PC-3 (cell line): ENCODE measurements around the gene CUZD1. TPM values are rescaled to one million over a fixed set of nuclear protein-coding genes. Genes with fewer than 3 reads are reported as not detected.

Source experiments
- ATAC-seq: fragments of 200-7000 bp; cut with Tn5 transposase; 2 replicates; pipeline ENCODE4 v1.9.1; 2020; ENCODE audit warnings: mild to moderate bottlenecking, moderate library complexity
- BruUV-seq: library from RNA; stranded (reverse); fragments of 400-500 nt; replicated peaks from 2 replicates; lab custom pipeline; 2021; lab: Mats Ljungman, UMichigan
- CTCF ChIA-PET: fragments of 300-600 bp; sonication (Branson Sonifier 250); formaldehyde crosslinking; loops from one replicate; lab custom pipeline; 2022; ENCODE audit warnings: antibody characterized with exemption; lab: Charles Lee
- POLR2A ChIA-PET: fragments of 300-600 bp; sonication (Branson Sonifier 250); formaldehyde crosslinking; loops from one replicate; lab custom pipeline; 2022; ENCODE audit warnings: antibody characterized with exemption; ENCODE audit not compliant: unreplicated experiment; lab: Charles Lee
- DNase-seq: peaks from one replicate; pipeline ENCODE4 v3.0.0-alpha.2; 2015
- H2AFZ ChIP-seq: fragments of 300-600 bp; sonication (generic); 2 replicates; pipeline ENCODE4 v1.6.0; 2016; ENCODE audit warnings: antibody characterized with exemption, low read length
- H3F3A ChIP-seq: fragments of 300-600 bp; sonication (generic); one replicate; pipeline ENCODE4 v1.6.0; 2017; ENCODE audit warnings: antibody characterized with exemption, low read length, control low read depth, mild to moderate bottlenecking; ENCODE audit not compliant: unreplicated experiment
- H3K27ac ChIP-seq: fragments of 300-600 bp; sonication (generic); 2 replicates; pipeline ENCODE4 v1.5.1; 2016; ENCODE audit warnings: mild to moderate bottlenecking, low read length
- H3K27me3 ChIP-seq: fragments of 300-600 bp; sonication (generic); 2 replicates; pipeline ENCODE4 v1.6.1; 2016; ENCODE audit warnings: low read length, mixed read lengths
- H3K36me3 ChIP-seq: fragments of 300-600 bp; sonication (generic); 2 replicates; pipeline ENCODE4 v1.6.1; 2016; ENCODE audit warnings: low read depth, mixed run types, low read length, mixed read lengths
- H3K4me1 ChIP-seq: fragments of 300-600 bp; sonication (generic); 2 replicates; pipeline ENCODE4 v1.5.1; 2016; ENCODE audit warnings: low read length; ENCODE audit not compliant: insufficient read depth
- H3K4me2 ChIP-seq: fragments of 300-600 bp; sonication (generic); 2 replicates; pipeline ENCODE4 v1.6.0; 2016; ENCODE audit warnings: low read length
- H3K4me3 ChIP-seq: fragments of 300-600 bp; sonication (generic); 2 replicates; pipeline ENCODE4 v1.5.1; 2016; ENCODE audit warnings: mild to moderate bottlenecking, low read length, mixed read lengths
- H3K79me2 ChIP-seq: fragments of 300-600 bp; sonication (generic); 2 replicates; pipeline ENCODE4 v1.6.1; 2017; ENCODE audit warnings: low read length, mixed read lengths
- H3K9ac ChIP-seq: fragments of 300-600 bp; sonication (generic); 2 replicates; pipeline ENCODE4 v1.6.0; 2016; ENCODE audit warnings: mild to moderate bottlenecking, low read length
- H3K9me2 ChIP-seq: fragments of 300-600 bp; sonication (generic); replicated peaks from 2 replicates; pipeline ENCODE4 v1.6.1; 2016; ENCODE audit warnings: mixed run types, low read length, mixed read lengths
- H3K9me3 ChIP-seq: fragments of 300-600 bp; sonication (generic); 2 replicates; pipeline ENCODE4 v1.6.1; 2016; ENCODE audit warnings: low read length, mixed read lengths
- H4K20me1 ChIP-seq: fragments of 300-600 bp; sonication (generic); 2 replicates; pipeline ENCODE4 v1.6.1; 2016; ENCODE audit warnings: low read length, mixed read lengths
- EZH2 ChIP-seq: fragments of 300-600 bp; sonication (generic); IDR thresholded peaks from one replicate; pipeline ENCODE4 v1.6.1; 2017; ENCODE audit warnings: antibody characterized with exemption, mild to moderate bottlenecking, low read length; ENCODE audit not compliant: unreplicated experiment
- EZH2phosphoT487 ChIP-seq: fragments of 300-600 bp; sonication (generic); IDR thresholded peaks from 2 replicates; pipeline ENCODE4 v1.6.1; 2018; ENCODE audit warnings: mild to moderate bottlenecking, antibody characterized with exemption, low read length, borderline replicate concordance
- intact Hi-C: fragments of 100-400 bp; cut with micrococcal nuclease; formaldehyde crosslinking; loops from 2 replicates; pipeline ENCODE4 v1.9.0; 2023
- total RNA-seq: library from RNA; depleted of rRNA; stranded (reverse); fragments of >200 nt; gene quantifications from 2 replicates; pipeline ENCODE4 v1.2.3, GENCODE V29; 2014
- TF ChIP-seq, protein P1 (sequence below): fragments of 300-600 bp; sonication (generic); conservative IDR thresholded peaks from 2 replicates; pipeline ENCODE4 v1.5.1; 2017; ENCODE audit warnings: antibody characterized with exemption, low read depth, mild to moderate bottlenecking, low read length

Gene CUZD1
- total RNA-seq, 1 experiment from 2014 or later: 0.36 TPM

DNA sequence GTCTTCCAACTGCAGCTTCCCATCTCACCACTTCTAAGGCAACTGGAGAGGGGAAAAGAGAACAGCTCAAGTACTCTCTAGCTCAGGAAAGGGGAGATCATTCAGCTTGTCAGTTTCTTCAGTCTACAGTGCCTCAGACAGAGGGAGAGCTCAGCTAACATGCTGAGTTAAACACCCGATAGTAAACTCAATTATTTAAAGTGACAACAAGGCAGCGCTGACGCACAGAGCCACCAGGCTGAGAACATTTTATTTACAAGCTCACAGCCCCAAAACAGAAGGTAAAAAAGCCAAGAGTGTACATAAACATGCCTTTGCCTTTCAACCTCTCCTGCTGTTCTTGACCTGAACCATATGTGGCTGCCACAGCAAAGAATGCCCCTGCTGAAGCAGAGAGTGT, 10.1 kb upstream of the CUZD1 start:
- TF ChIP-seq, protein P1, sequence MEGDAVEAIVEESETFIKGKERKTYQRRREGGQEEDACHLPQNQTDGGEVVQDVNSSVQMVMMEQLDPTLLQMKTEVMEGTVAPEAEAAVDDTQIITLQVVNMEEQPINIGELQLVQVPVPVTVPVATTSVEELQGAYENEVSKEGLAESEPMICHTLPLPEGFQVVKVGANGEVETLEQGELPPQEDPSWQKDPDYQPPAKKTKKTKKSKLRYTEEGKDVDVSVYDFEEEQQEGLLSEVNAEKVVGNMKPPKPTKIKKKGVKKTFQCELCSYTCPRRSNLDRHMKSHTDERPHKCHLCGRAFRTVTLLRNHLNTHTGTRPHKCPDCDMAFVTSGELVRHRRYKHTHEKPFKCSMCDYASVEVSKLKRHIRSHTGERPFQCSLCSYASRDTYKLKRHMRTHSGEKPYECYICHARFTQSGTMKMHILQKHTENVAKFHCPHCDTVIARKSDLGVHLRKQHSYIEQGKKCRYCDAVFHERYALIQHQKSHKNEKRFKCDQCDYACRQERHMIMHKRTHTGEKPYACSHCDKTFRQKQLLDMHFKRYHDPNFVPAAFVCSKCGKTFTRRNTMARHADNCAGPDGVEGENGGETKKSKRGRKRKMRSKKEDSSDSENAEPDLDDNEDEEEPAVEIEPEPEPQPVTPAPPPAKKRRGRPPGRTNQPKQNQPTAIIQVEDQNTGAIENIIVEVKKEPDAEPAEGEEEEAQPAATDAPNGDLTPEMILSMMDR: no peak
- TF ChIP-seq EZH2phosphoT487 (no peak), EZH2 (no peak)
- Histone ChIP-seq H3K9me2 (no peaks in the 10 kb centered on the region), H3K4me1 (peaks cover 70% of the 10 kb centered on the region), H3K9ac (no peak overlapping the region), H3K4me2 (peak overlapping the region; percentile 78; the same call in 1 of the 2 replicates), H3K9me3 (no peaks in the 10 kb centered on the region), H4K20me1 (no peaks in the 10 kb centered on the region), H3K27ac (peak overlapping the region; percentile 97), H3K36me3 (peaks cover 8% of the 10 kb centered on the region), H2AFZ (no peak overlapping the region), H3K79me2 (peaks cover 82% of the 10 kb centered on the region), H3K27me3 (no peaks in the 10 kb centered on the region), H3K4me3 (no peak overlapping the region), H3F3A (peaks cover 10% of the 10 kb centered on the region)
- BruUV-seq: no TSS peak
- intact Hi-C loops: no loop called here
- ChIA-PET POLR2A (no interaction called here), CTCF (interaction anchor here (0.6 kb wide), 1 partner anchor 31 kb away, joined by 3 read pairs; no protein-coding TSS in a partner anchor)
- ATAC-seq (no peak), DNase-seq (no peak)

DNA sequence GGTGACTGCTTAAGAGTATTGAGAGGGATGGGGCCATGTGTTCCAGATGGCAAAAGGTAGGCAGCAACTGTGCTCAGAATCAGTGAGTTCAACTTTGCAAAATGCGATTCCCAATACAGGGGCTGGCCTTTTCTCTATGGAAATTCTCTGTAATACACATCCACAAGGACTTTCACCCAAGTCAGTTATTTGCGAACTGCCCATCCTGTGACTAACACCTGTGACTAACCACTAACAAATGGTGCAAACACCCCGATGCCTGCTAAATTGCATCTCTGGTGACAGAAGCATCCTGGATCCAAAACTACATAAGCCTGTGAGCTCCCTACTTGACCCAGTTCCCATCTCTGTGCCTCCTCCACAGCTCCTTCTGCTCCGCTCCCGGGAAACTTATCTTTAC, 9.0 kb upstream of the CUZD1 start:
- Histone ChIP-seq H3K9me3 (no peaks in the 10 kb centered on the region), H3K4me2 (peak overlapping the region; percentile 78), H4K20me1 (no peaks in the 10 kb centered on the region), H3K79me2 (peaks cover 80% of the 10 kb centered on the region), H3K4me1 (peaks cover 77% of the 10 kb centered on the region), H2AFZ (no peak overlapping the region), H3K27me3 (no peaks in the 10 kb centered on the region), H3K9me2 (no peaks in the 10 kb centered on the region), H3K36me3 (peaks cover 10% of the 10 kb centered on the region), H3K9ac (peak overlapping the region; percentile 65), H3K4me3 (peak overlapping the region; percentile 53; the same call in 1 of the 2 replicates), H3F3A (peaks cover 10% of the 10 kb centered on the region), H3K27ac (peak overlapping the region; percentile 97)
- BruUV-seq: no TSS peak
- ChIA-PET CTCF (no interaction called here), POLR2A (interaction anchor here (1.0 kb wide), 1 partner anchor 10 kb away, joined by 11 read pairs; no protein-coding TSS in a partner anchor)
- TF ChIP-seq EZH2phosphoT487: no peak
- TF ChIP-seq EZH2: no peak
- TF ChIP-seq, protein P1: no peak
- peak; percentile 74 for ATAC-seq
- intact Hi-C loops: loop anchor here (1.0 to 5.0 kb wide), 3 partner anchors 11 to 128 kb away; partner anchors contain the start of genes FAM24B and PSTK
- peak; percentile 88 for DNase-seq

DNA sequence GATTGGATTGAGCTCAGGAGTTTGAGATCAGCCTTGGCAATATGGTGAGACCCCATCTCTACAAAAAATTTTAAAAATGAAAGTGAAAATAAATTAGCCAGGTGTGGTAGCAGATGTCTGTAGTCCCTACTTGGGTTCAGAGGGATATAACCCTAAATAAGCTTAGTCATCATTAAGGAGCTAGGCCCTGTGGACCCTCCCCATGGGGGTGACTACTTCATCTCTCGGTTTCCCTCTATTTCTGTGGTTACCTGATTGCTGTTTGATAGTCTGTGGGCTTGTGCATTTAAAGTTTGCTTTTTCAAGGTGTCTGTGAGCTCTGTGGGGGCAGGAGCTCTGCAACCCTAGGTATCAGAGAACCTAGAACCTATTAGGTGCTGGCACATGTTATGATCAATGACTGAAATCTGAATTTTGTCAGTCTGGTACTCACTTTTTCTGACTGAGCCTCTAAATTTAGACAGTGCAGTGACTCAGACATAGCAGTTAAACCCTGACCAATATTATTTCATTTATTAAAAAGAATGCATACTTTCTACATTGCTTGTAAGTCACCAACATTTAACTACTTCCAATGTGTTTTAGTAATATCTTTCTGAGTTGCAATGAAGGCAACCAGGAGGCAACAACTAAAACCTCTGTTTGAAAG, 8.1 kb upstream of the CUZD1 start:
- no peaks in the 10 kb centered on the region for H3K27me3 ChIP-seq
- H3K4me2 ChIP-seq: peak overlapping the region; percentile 78
- H3K4me1 ChIP-seq: peaks cover 80% of the 10 kb centered on the region
- TF ChIP-seq EZH2: no peak
- no peak for TF ChIP-seq EZH2phosphoT487
- TF ChIP-seq, protein P1: no peak
- peak overlapping the region; percentile 65 for H3K9ac ChIP-seq
- H3K27ac ChIP-seq: peak overlapping the region; percentile 97
- BruUV-seq: no TSS peak
- H3K4me3 ChIP-seq: peak overlapping the region; percentile 53
- DNase-seq (peak; percentile 33), ATAC-seq (peak; percentile 4; the same call in 1 of the 2 replicates)
- peaks cover 7% of the 10 kb centered on the region; the same call in 1 of the 2 replicates for H3K36me3 ChIP-seq
- H3K9me2 ChIP-seq: no peaks in the 10 kb centered on the region
- intact Hi-C loops: loop anchor here (1.0 to 5.0 kb wide), 3 partner anchors 12 to 129 kb away; partner anchors contain the start of genes FAM24B and PSTK
- H3K79me2 ChIP-seq: peaks cover 78% of the 10 kb centered on the region
- CTCF ChIA-PET: no interaction called here
- H3F3A ChIP-seq: peaks cover 10% of the 10 kb centered on the region
- H4K20me1 ChIP-seq: no peaks in the 10 kb centered on the region
- H2AFZ ChIP-seq: no peak overlapping the region
- POLR2A ChIA-PET: no interaction called here
- H3K9me3 ChIP-seq: no peaks in the 10 kb centered on the region
